Measurements from ENCODE around the gene ZFP1. TPM values are rescaled to one million over a fixed set of nuclear protein-coding genes. Genes with fewer than 3 reads are reported as not detected.

ZFP1 gene
- polyA plus RNA-seq, 1 of the 3 experiments (the other 2 are of a cell fraction), result 3.0 TPM

- Histone ChIP-seq H3K9me3 (no peaks in the 10 kb centered on the region), H3K9me2 (no peaks in the 10 kb centered on the region), H3K79me2 (ENCODE audit: insufficient read depth) (no peaks in the 10 kb centered on the region), H3K27me3 (ENCODE audit: insufficient read depth) (no peaks in the 10 kb centered on the region), H3K4me3 (ENCODE audit: low read depth in 2 of 2, low read length in 1 of 2) (peak overlapping the region in 1 of 2 experiments; percentile 19; a peak in 1 of 4 replicates), H3K4me2 (peak overlapping the region; percentile 46; the same call in 1 of the 2 replicates), H3F3A (replicated peaks; ENCODE audit: insufficient read depth) (no peaks in the 10 kb centered on the region), H3K9ac (no peak overlapping the region), H3K4me1 (ENCODE audit: control insufficient read depth in 1 of 2, insufficient read depth in 2 of 2, low read depth in 1 of 2, low read length in 1 of 2) (peaks cover 0 to 8% of the 10 kb centered on the region in 2 experiments; a peak in 1 of 4 replicates), H4K20me1 (ENCODE audit: insufficient read depth) (no peaks in the 10 kb centered on the region), H2AFZ (ENCODE audit: low read depth) (peak overlapping the region; percentile 77; the same call in 1 of the 2 replicates), H3K27ac (ENCODE audit: low read depth in 2 of 2, low read length in 1 of 2) (peak overlapping the region in 1 of 2 experiments; percentile 8; a peak in 1 of 4 replicates), H3K36me3 (replicated peaks in 1 of 2; ENCODE audit: control insufficient read depth in 1 of 2, insufficient read depth in 2 of 2, low read length in 1 of 2) (no peaks in the 10 kb centered on the region)
- CTCF ChIA-PET, result interaction anchor here (0.6 to 6.5 kb wide), 27 partner anchors 18 to 566 kb away, joined by 3 to 105 read pairs (median 5); partner anchors contain the start of genes CHST5, CTRB1, TMEM170A and ZNRF1
- 18% methylated on average over 18 of the region's 18 CpGs for WGBS (ENCODE audit: low lambda C conversion rate)
- DNase-seq, result peak; percentile 71
- peak; percentile 54; the same call in 1 of the 2 replicates for TF ChIP-seq MXI1 (IDR thresholded peaks at IDR 0.05; ENCODE audit: low read depth, low read length)
- 0 out of 2 replicates have a peak, but pooled peaks have one; percentile 9 for TF ChIP-seq GATA2 (CRISPR knock-in tag; IDR thresholded peaks at IDR 0.05)
- TF ChIP-seq MEF2A (IDR thresholded peaks at IDR 0.05; ENCODE audit: borderline replicate concordance, low read depth), result no peak
- TF ChIP-seq FOXM1 (IDR thresholded peaks at IDR 0.05; ENCODE audit: low read depth), result no peak
- TF ChIP-seq CHD2 (IDR thresholded peaks at IDR 0.05; ENCODE audit: low read length, partially characterized antibody), result peak; percentile 7
- TF ChIP-seq, protein P1, sequence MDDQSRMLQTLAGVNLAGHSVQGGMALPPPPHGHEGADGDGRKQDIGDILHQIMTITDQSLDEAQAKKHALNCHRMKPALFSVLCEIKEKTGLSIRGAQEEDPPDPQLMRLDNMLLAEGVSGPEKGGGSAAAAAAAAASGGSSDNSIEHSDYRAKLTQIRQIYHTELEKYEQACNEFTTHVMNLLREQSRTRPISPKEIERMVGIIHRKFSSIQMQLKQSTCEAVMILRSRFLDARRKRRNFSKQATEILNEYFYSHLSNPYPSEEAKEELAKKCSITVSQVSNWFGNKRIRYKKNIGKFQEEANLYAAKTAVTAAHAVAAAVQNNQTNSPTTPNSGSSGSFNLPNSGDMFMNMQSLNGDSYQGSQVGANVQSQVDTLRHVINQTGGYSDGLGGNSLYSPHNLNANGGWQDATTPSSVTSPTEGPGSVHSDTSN (IDR thresholded peaks at IDR 0.05), result no peak
- TF ChIP-seq EP300 (IDR thresholded peaks at IDR 0.05; ENCODE audit: borderline replicate concordance in 1 of 2, low read depth in 1 of 2, low read length in 1 of 2), result peak in 1 of 2 experiments; percentile 32; a peak in 1 of 4 replicates
- POLR2A ChIA-PET, result interaction anchor here (0.8 to 0.9 kb wide), 2 partner anchors 236 to 266 kb away, joined by 3 to 4 read pairs; partner anchors contain the start of gene TMEM170A
Observed at GRCh38 chr16:75198135-75198600, 49.8 kb downstream of the ZFP1 start.

GRCh38 chr16:75202069-75202590 is 53.8 kb downstream of the ZFP1 start:
- Histone ChIP-seq H3K9me2 (no peaks in the 10 kb centered on the region), H3F3A (replicated peaks; ENCODE audit: insufficient read depth) (no peaks in the 10 kb centered on the region), H3K27ac (ENCODE audit: low read depth in 2 of 2, low read length in 1 of 2) (no peak overlapping the region), H3K4me2 (no peak overlapping the region), H3K36me3 (replicated peaks in 1 of 2; ENCODE audit: control insufficient read depth in 1 of 2, insufficient read depth in 2 of 2, low read length in 1 of 2) (no peaks in the 10 kb centered on the region), H3K9ac (no peak overlapping the region), H2AFZ (ENCODE audit: low read depth) (no peak overlapping the region), H3K4me3 (ENCODE audit: low read depth in 2 of 2, low read length in 1 of 2) (no peak overlapping the region), H3K4me1 (ENCODE audit: control insufficient read depth in 1 of 2, insufficient read depth in 2 of 2, low read depth in 1 of 2, low read length in 1 of 2) (peaks cover 0 to 8% of the 10 kb centered on the region in 2 experiments; a peak in 1 of 4 replicates), H3K9me3 (no peaks in the 10 kb centered on the region), H3K27me3 (ENCODE audit: insufficient read depth) (no peaks in the 10 kb centered on the region), H4K20me1 (ENCODE audit: insufficient read depth) (no peaks in the 10 kb centered on the region), H3K79me2 (ENCODE audit: insufficient read depth) (no peaks in the 10 kb centered on the region)
- DNase-seq, result no peak
- ChIA-PET CTCF (interaction anchor here (1.2 to 6.5 kb wide), 4 partner anchors 32 to 200 kb away, joined by 5 to 105 read pairs (median 10); no protein-coding TSS in a partner anchor), POLR2A (no interaction called here)
- TF ChIP-seq NFIC (IDR thresholded peaks at IDR 0.05; ENCODE audit: borderline replicate concordance) (no peak), ZBTB33 (IDR thresholded peaks at IDR 0.05; ENCODE audit: borderline replicate concordance, low read depth) (no peak), JUND (IDR thresholded peaks at IDR 0.05) (no peak), GATA2 (CRISPR knock-in tag; IDR thresholded peaks at IDR 0.05) (no peak), EP300 (IDR thresholded peaks at IDR 0.05; ENCODE audit: borderline replicate concordance in 1 of 2, low read depth in 1 of 2, low read length in 1 of 2) (no peak), TAF1 (IDR thresholded peaks at IDR 0.05; ENCODE audit: borderline replicate concordance, low read depth, low read length) (no peak), SMC3 (IDR thresholded peaks at IDR 0.05; ENCODE audit: low read depth, low read length) (no peak), YY1 (IDR thresholded peaks at IDR 0.05; ENCODE audit: low read depth) (no peak)
- TF ChIP-seq, protein P2, sequence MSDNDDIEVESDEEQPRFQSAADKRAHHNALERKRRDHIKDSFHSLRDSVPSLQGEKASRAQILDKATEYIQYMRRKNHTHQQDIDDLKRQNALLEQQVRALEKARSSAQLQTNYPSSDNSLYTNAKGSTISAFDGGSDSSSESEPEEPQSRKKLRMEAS (IDR thresholded peaks at IDR 0.05; ENCODE audit: low read depth), result no peak
- TF ChIP-seq, protein P3, sequence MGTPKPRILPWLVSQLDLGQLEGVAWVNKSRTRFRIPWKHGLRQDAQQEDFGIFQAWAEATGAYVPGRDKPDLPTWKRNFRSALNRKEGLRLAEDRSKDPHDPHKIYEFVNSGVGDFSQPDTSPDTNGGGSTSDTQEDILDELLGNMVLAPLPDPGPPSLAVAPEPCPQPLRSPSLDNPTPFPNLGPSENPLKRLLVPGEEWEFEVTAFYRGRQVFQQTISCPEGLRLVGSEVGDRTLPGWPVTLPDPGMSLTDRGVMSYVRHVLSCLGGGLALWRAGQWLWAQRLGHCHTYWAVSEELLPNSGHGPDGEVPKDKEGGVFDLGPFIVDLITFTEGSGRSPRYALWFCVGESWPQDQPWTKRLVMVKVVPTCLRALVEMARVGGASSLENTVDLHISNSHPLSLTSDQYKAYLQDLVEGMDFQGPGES (IDR thresholded peaks at IDR 0.05; ENCODE audit: low read depth, low read length), result no peak
- WGBS (ENCODE audit: low lambda C conversion rate), result 90% methylated on average over 13 of the region's 13 CpGs

All from SK-N-SH (cell line).